Muscle of arm (tissue), 12 donors: ENCODE data around the gene PRKAA1. TPM values are rescaled to one million over a fixed set of nuclear protein-coding genes. Genes with fewer than 3 reads are reported as not detected.
"Not testable (repeated sequence)": the region's sequence is repeated elsewhere in the genome, so short reads cannot be mapped to it uniquely, and the experiment has no call there.

Source experiments
- DNase-seq: peaks from one replicate; pipeline ENCODE4 v3.0.0-alpha.2; 2013
- polyA plus RNA-seq, 12 donors: library from polyadenylated mRNA; unstranded; fragments of 120-200 nt; gene quantifications; one replicate each; pipeline ENCODE4 v1.2.1, GENCODE V29; 2013; ENCODE audit not compliant: insufficient read length in 12 of 12

PRKAA1 gene
- polyA plus RNA-seq, 12 donors = 29.1 to 52.8 (median 39.7) TPM; not detected in 1

DNA sequence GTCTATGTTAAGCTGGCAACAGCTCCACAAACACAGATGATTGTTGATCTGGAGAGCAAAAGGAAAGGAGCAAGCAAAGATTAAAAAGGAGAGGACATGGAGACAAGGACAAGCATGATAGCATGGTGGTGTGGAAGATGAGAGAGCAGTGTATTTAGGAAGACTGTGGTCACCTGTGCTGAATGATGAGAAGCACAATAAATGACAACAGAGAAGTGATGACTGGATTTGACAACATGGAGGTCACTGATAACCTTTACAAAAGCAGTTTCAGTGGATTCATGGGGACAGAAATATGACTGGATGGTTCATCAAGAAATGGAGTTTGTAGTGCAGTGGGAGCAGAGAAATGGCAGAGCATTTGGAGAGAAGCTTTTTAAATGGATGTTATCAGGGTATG is 62.6 kb downstream of the PRKAA1 start:
- no peak for DNase-seq

DNA sequence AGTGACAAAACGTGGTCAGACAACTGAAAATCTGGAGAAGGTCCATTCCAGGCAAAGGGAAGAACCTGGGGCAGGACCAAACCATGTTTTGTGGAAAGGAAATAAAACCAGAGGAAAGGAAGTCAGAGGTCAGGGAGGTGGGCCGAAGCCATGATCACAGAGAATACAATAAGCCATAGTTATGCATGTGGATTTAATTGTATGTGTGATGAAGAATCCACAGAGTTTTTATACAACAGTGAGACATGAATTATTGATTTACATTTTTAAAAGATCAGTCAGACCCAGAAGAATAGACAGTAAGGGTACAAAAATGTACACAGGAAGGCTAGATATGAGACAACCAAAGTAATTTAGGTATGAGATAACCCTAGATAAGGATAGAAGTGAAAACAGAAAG is 63.2 kb downstream of the PRKAA1 start:
- no peak for DNase-seq

DNA sequence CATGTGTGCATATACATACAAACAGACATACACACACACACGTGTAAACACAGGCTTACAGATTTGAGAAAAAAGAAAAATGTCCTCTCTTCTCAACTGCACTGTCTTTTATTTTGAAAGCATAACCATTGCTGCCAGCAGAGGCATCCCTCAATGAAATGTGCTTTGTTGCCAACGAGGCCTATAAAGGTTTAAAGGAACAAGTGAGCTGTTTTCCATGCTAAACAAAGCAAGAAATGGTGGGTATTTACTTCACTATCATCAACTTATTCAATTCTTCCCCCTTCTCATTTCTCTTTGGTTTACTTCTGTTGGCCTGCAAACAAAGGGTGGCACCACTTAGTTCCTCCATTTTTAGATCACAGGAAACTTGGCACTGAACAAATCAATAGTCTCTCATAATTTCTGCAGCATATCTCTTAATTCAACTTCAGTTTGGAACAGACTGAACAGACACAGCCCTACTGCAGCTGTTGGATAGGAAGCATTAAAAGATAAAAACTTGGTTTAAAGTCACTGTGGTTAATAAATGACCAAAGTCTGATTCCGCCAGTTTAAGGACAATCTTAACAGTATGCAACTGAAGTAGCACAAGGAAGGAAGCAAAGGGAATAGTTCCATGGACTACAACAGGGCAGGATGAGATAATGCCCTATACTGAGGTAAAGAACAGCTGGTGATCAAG is 64.2 kb downstream of the PRKAA1 start:
- DNase-seq = no peak

DNA sequence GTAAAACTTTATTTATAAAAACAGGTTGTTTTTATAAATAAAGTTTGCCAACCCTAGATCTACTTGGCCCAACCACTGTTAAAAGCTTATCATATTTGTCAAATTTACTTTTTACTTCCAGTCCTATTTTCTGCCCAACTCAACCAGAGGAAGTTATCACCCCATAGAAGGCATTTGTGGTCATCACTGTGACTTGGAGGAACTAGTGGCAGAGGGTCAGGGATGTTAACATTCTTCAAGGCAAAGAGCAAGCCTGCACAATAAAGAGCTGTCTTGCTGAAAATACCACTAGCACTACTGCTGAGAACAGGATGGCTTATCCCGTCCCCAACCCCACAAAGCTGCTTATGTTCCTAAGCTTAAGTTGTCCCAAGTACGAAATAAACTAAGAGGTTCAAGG is 64.7 kb downstream of the PRKAA1 start:
- no peak for DNase-seq

DNA sequence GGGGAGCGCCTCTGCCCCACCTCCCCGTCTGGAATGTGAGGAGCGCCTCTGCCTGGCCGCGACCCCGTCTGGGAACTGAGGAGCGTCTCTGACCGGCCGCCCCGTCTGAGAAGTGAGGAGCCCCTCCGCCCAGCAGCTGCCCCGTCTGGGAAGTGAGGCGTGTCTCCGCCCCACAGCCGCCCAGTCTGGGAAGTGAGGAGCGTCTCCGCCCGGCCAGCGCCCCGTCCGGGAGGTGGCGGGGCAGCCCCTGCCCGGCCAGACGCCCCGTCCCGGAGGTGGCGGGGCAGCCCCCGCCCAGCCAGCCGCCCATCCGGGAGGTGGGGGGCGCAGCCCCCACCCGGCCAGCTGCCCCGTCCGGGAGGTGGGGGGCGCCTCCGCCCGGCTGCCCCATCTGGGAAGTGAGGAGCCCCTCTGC is 75.7 kb downstream of the PRKAA1 start:
- DNase-seq = not testable (repeated sequence)

DNA sequence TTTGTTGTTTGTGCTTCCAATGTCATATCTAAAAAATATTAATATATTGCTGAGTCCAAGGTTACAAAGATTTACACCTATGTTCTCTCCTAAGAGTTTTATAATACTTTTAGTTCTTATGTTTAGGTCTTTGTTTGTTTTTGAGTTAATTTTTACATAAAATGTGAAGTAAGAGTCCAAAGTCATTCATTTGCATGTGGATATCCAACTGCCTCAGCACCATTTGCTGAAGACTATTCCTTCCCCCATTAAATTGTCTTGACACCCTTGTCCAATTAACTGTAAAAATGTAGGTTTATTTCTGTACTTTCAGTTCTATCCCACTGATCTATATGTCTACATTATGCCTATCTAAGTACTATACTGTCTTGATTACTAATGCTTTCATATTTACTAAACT is 78.1 kb downstream of the PRKAA1 start:
- no peak for DNase-seq

DNA sequence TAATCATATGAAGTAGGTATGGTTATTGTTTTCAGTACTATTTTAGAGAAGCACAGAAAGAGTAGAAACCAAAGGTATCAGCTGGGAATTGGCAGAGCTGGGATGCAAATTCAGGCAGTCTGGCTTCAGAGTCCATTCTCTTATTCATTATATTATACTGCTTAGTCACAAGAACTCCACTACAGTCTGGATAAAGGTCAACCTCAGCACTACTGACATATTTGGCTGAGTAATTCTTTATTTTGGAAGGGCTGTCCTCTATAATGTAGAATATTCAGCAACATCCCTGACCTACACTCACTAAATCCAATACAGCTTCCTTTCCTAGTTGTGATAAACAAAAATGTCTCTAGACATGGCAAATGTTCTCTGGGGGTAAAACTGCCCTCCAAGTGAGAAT is 80.9 kb downstream of the PRKAA1 start:
- DNase-seq = no peak

DNA sequence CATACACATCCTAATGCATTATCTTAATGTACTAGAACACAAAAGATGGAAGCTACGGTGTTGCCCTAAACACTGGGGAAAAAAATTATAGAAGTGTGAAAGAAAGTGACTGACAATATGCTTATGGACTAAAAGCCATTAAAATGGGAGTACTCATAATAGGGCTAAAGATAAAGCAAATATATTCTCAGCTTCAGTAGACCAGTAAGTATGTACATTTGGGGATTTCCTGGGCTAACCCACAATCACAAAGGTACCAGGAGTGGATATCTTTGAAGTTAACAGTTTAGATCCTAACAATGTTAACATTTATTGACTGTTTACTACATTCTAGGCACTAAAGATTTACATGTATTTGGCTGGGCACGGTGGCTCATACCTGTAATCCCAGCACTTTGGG is 81.6 kb downstream of the PRKAA1 start:
- no peak for DNase-seq

DNA sequence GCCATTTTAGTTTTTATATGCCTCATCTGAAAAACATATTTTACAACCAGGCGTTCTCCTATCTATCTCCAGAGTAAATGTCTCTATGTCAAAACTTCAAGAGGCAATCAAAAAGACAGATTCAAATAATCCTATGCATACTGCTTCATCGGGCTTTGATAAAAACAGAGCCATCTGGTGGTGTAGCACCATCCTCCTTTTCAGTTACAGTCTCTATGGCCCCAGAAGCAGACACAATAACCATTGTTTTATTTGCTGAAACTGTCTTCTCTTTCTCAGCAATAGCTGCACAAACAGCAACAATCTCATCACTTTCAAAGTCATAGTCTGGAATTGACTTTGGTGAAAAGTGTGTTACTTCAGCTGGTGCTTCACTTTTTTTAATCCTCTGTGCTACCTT is 82.2 kb downstream of the PRKAA1 start:
- DNase-seq = no peak

DNA sequence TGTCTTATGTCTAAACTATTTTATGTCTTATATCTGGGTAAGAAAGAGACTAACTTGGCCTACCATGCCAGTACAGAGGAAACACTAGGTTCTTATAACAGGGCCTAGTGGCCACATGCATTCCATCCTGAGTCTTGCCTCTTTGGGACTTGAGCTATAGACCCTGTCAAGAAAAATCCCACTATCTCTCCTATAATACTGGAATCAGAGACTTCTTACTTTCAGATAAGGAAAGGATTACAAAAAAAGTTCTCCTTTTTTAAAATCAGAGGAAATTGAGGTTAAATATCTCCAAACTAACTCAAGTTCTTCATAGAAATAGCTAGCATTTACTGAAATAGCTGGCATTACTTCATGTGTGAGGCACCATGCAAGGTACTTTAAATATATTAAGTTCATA is 84.2 kb downstream of the PRKAA1 start:
- no peak for DNase-seq

DNA sequence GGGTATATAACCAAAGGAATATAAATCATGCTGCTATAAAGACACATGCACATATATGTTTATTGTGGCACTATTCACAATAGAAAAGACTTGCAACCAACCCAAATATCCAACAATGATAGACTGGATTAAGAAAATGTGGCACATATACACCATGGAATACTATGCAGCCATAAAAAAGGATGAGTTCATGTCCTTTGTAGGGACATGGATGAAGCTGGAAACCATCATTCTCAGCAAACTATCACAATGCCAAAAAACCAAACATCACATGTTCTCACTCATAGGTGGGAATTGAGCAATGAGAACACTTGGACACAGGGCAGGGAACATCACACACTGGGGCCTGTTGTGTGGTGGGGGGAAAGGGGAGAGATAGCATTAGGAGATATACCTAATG is 87.6 kb downstream of the PRKAA1 start:
- not testable (repeated sequence) for DNase-seq

Other genes with a start within 250 kb of the PRKAA1 start
- 10 to 100 TPM in 1 of 12 donors, 1 to 10 TPM in 10, not detected in 1; 5.2 to 48.3 (median 7.6) TPM for gene PTGER4, start 118.5 kb downstream of the PRKAA1 start, polyA plus RNA-seq
- gene TTC33, start 42.4 kb downstream of the PRKAA1 start, polyA plus RNA-seq = 10 to 100 TPM in 11 of 12 donors, not detected in 1; 20.8 to 27.2 (median 22.5) TPM
- gene RPL37, start 36.8 kb upstream of the PRKAA1 start, polyA plus RNA-seq = 1,000 to 10,000 TPM in 11 of 12 donors, not detected in 1; 1,250 to 3,217 (median 2,474) TPM
- gene CARD6, start 43.0 kb upstream of the PRKAA1 start, polyA plus RNA-seq = 1 to 10 TPM in 11 of 12 donors, not detected in 1; 1.5 to 4.8 (median 2.0) TPM
- gene C7, start 111.1 kb upstream of the PRKAA1 start, polyA plus RNA-seq = 10 to 100 TPM in 1 of 12 donors, 1 to 10 TPM in 10, not detected in 1; 1.3 to 10.1 (median 2.9) TPM